ENCODE data around the gene IGLL1.

DNA sequence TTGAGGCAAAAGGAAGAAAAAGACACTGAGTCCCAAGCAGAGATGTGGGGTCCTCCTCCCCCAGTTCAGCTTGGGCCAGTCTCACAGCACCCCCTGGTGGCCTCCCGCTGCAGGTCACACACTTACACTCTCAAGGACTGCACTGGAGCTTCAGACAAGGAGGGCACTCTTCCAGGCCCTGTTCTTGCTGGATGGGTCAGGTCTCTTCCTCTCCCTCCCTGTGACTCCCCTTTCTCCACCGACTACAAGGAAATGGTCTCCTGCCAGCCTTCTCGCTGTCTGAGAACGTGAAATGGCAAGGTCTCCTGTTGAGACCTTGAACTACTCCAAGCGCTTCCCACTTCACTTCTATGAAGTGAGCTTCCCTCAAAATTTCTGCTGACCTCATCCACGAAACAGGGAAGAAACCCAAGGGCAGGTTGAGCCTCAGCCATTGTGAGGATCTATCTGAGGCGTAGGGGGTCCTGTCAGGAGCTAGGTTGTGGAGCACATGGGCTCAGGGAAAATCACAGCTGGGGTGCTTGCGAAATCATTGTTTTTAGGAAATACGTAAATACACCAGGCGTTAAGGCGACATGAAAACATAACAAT, 11.2 kb upstream of the IGLL1 start:
- TF ChIP-seq POLR2A (IDR thresholded peaks at IDR 0.05) = no peak
- TF ChIP-seq, protein P1, sequence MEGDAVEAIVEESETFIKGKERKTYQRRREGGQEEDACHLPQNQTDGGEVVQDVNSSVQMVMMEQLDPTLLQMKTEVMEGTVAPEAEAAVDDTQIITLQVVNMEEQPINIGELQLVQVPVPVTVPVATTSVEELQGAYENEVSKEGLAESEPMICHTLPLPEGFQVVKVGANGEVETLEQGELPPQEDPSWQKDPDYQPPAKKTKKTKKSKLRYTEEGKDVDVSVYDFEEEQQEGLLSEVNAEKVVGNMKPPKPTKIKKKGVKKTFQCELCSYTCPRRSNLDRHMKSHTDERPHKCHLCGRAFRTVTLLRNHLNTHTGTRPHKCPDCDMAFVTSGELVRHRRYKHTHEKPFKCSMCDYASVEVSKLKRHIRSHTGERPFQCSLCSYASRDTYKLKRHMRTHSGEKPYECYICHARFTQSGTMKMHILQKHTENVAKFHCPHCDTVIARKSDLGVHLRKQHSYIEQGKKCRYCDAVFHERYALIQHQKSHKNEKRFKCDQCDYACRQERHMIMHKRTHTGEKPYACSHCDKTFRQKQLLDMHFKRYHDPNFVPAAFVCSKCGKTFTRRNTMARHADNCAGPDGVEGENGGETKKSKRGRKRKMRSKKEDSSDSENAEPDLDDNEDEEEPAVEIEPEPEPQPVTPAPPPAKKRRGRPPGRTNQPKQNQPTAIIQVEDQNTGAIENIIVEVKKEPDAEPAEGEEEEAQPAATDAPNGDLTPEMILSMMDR (IDR thresholded peaks at IDR 0.05 in 8 of 11, conservative IDR thresholded peaks at IDR 0.05 in 3 of 11) = peak; percentile 46 to 85 (median 74)

Measured in spleen (tissue), 7 donors.